GM21515 (cell line): ENCODE results near the gene SMIM8.

Source experiments
- ATAC-seq: cut with Tn5 transposase; IDR thresholded peaks from one replicate; pipeline ENCODE4 v1.9.1; 2021; ENCODE audit not compliant: unreplicated experiment

The SMIM8 gene

GRCh38 chr6:87384038-87384437 is 61.6 kb downstream of the SMIM8 start:
- no peak for ATAC-seq

DNA sequence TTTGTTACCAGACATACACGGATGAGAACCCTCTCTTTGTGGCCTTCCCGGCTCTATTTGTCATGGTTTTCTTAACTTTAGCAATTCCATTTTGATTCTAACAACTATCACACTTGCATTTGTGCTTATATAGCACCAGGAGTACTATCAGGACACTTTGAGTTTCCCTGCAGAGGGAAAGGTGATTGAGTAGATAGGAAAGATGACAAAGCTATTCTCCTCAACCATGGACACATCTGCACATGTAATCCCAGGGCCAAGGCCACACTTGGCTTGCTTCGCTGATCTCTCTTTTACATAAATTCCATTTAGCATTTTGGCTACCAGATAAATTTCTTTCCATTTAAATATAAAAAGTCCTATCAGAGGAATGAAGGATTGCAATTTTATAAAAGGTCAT is 62.1 kb downstream of the SMIM8 start:
- no peak for ATAC-seq

DNA sequence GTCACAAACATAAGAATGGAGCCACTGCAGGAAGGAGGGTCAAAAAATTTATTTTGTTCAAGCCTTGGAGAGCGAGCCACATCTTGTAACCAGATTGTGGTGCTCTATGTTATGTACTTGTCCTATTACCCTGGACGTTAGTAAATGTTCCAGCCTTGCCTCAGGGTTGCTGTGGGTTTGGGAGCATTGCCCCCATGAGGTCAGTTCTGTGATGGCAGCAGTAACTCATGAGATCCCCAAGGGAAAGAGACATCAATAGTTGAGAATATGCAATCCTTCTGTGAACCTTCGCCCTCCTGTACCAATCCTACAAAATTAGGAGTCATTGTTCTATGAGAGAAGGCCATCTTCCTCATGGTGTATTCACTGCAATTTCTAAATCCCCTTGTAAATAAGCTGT is 68.9 kb downstream of the SMIM8 start:
- ATAC-seq, result no peak
